Adrenal gland (tissue), 5 donors: ENCODE data around the gene SLC22A15.

Experiments used
- CTCF ChIP-seq, 6 experiments: fragments of 450-650 bp in 4 of 6; fragments of 200-600 bp in 2 of 6; sonication (generic) in 1 of 6; IDR thresholded peaks; 1 replicate in 5 of 6; 2 replicates in 1 of 6; pipeline versions ENCODE4 v1.5.1 to v1.8.0; 2016 to 2021; ENCODE audit warnings: antibody characterized with exemption in 6 of 6, mild to moderate bottlenecking in 2 of 6, moderate library complexity in 1 of 6
- POLR2A ChIP-seq, 2 donors: fragments of 450-650 bp; IDR thresholded peaks; one replicate each; pipeline ENCODE4 v1.6.1; 2017; ENCODE audit warnings: antibody characterized with exemption in 2 of 2, mild to moderate bottlenecking in 2 of 2, moderate library complexity in 1 of 2
- donor health status: DM: no; HTN: no; CAD: no.

GRCh38 chr1:116044071-116044470 lies 67.8 kb downstream of the SLC22A15 start:
- no peak for TF ChIP-seq CTCF (IDR thresholded peaks at IDR 0.05)
- no peak for TF ChIP-seq POLR2A (IDR thresholded peaks at IDR 0.05)
